Muscle of arm (tissue), 12 donors: ENCODE measurements around the gene FES. TPM values are rescaled to one million over a fixed set of nuclear protein-coding genes. Genes with fewer than 3 reads are reported as not detected.
A peak's percentile ranks its signal among the peaks of the same experiment; 100 is the strongest.
"Not testable (repeated sequence)": the region's sequence is repeated elsewhere in the genome, so short reads cannot be mapped to it uniquely, and the experiment has no call there.

ENCODE experiments used
- DNase-seq: peaks from one replicate; pipeline ENCODE4 v3.0.0-alpha.2; 2013
- polyA plus RNA-seq, 12 donors: library from polyadenylated mRNA; unstranded; fragments of 120-200 nt; gene quantifications; one replicate each; pipeline ENCODE4 v1.2.1, GENCODE V29; 2013; ENCODE audit not compliant: insufficient read length in 12 of 12

The FES gene
- polyA plus RNA-seq, 12 donors, result 7.8 to 24.1 (median 11.4) TPM; not detected in 1

DNA sequence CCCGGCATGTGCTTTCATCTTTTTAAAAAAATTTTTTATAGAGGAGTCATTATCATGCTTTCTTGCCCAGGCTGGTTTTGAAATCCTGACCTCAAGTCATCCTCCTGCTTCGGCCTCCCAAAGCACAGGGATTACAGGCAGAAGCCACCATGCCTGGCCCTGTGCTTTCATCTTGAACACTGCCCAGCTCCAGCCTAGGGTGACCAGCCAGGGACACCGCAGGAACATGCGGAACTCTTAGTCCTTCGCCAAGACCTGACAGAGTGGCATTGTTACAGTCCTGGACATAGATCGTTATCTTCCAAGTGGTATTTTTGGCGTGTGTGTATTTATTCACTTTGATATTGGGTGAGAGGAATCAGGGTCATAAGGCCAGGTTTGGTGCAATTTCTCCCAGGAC is 23.9 kb upstream of the FES start:
- DNase-seq, result no peak

DNA sequence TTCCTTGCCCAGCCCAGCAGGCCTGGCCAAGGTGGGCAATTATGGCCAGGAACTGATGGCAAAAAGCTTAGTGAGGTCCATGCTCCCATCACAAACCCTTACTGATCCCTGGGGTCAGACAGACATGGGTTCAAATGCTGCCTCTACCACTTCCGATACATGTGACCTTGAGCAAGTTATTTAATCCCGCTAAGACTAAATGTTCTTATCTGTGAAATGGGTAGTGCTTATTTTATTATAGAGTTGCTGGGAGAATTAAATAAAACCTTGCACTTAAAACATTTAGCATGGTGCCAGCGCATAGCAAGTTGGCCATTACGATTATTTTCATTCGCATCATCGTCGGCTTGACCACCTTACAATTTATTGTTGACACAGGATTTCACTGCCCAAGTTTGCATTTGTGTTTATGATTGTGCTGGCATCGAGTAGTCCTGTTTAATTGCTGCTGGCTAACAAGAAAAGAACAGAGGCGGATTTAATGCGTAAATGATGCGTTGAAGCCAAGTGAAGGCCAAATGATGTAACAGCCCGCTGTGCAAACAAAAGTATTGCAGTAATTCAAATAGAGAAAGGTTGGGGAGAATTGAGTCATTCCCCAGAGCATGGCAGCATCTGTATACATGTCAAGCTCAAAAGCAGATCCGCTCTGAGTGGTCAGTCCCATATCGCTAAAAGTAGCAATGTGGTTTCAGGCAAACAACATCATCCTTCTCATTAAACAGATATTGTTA is 23.2 kb upstream of the FES start:
- no peak for DNase-seq

DNA sequence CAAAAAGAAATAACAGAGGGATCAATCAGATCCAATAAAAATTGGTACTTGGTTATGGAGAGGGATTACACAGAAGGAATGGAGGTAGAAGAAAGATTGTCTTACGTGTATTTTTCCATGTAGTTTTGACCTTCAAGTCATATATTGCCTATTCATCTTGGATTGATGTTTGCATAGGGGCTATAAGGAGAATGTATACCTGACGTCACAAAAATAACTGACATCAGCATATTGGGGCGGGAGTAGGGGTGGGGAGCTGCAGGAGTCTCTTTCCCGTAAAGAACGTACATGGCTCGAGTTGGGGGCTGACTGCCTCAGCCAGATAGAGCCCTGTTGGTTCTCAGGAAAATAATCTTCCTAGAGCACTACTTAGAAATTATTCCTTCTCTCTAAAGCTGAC is 21.8 kb upstream of the FES start:
- no peak for DNase-seq

DNA sequence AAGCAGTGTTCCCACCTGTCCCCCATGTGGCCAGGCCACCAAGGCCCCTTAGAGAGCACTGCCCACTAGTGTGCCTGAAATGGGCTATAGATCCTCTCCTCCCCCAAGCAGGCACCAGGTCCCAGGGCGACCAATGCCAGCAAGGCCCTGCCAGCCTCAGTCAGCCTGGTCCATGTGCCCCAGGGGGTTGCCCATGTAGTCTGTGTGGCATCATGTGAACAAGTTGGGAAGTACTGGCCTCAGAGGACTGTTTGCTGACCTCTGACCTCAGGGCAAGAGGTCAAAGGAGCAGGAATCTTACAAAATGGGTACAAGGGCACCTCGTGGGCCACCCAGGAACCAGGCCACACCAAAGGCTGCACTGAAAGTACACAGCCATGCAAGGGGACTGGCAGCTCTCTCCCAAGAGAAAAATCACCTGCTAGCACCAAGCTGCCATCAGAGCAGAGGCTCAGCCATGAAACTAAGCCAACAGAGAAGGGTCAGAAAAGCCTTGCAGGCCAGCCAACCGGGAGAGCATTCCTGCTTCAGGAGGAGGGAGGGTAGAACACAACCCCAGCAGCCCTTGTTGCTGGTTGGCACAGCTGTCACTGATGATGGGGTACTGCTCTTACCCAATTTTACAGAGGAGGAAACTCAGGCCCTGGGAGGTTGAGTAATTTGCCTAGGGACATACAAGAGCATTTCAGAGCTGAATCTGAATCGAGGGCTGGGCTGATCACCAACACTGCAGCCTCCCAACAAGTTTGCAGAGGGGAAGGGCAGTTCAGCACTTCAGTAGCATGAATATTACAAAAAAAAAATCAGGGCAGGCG is 21.1 kb upstream of the FES start:
- no peak for DNase-seq

DNA sequence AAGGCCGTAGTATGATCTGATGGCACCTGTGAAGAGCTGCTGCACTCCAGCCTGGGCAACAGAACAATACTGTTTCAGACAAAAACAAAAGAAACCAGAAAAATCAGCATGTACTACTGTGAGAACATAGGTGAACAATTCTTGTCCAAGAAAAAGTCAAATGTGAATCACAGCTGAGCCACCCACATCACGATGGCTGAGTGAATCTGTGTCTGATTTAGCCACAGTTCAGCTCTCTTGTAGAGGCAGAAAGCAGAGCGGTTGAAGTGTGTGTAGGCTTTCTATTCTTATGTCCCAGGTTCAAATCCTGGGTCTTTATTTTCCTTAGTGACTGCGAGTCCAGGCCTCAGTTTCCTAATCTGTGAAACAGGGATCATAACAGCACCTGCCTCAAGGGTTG is 20.3 kb upstream of the FES start:
- no peak for DNase-seq

DNA sequence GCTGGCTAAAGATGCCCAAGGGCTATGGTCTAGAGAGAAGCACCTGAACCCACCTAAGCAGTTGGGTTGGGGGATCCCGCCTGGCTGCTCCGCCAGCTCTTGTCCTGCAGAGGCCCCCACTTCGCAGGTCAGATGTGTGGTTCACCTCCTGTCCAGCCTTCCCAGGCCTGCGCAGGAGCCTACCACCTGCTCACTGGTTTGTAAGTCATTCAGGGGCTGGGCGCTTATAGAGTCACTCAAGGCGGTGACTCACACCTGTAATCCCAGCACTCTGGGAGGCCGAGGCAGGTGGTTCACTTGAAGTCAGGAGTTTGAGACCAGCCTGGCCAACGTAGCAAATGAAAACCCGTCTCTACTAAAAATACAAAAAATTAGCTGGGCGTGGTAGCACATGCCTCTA is 19.8 kb upstream of the FES start:
- no peak for DNase-seq

DNA sequence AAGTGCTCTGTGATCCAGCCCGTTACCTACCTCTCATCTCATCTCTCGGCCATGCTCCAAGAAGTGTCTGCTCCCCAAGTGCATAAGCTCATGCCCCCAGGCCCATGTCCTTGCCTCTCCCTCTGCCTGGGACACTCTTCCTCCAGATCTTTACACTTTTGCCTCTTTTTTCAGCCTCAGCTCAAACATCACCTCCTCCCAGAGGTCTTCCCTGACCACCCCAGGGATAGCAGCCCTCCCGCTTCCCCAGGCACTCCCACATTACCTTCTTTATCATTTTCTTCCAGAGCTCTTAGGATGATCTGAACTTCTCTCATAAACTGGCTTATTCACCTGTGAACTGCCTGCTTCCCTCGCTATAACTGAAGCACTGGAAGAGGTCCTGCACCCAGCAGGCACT is 18.6 kb upstream of the FES start:
- DNase-seq, result no peak

DNA sequence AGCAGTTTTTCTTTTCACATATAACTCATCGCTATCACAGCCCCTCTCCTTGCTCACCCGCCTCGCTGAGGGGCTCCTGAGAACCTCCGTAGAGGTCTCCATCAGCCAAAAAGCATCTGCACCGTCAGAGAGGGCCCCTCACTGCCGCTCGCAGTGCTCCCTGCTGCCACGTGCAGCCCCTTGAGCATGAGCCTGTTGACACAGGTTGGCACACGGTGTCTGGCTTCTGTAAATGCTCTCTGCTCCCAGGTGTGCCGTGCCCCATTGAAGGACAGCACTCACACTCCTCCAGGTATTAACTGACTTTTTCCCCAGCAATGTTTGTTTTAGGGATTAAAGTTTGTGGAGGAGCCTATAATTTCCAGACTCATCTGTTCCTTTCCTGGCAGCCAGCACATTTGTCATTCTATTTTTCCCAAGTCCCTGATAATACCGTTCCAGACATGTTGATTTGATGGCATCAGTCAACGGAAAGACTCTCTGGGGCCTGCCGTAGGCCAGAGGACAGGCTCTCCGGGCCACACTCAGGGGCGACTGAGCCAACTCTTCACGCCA is 18.1 kb upstream of the FES start:
- no peak for DNase-seq

DNA sequence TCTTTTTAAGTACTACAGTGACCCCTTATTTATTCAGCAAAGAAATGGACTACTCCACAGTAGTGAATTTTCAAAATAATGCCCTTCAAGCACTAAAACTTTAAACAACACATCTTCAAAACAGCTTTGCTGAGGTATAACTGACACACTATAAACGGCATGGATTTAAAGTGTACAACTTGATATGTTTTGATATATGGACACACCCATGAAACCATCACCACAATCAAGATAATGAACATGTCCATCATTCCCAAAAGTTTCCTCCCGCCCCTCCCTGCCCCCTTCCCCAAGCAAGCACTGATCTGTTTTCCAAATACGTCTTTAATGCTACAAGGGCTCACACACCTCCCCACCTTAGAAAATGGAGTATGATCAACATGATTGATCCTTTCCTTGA is 17.5 kb upstream of the FES start:
- DNase-seq, result no peak

DNA sequence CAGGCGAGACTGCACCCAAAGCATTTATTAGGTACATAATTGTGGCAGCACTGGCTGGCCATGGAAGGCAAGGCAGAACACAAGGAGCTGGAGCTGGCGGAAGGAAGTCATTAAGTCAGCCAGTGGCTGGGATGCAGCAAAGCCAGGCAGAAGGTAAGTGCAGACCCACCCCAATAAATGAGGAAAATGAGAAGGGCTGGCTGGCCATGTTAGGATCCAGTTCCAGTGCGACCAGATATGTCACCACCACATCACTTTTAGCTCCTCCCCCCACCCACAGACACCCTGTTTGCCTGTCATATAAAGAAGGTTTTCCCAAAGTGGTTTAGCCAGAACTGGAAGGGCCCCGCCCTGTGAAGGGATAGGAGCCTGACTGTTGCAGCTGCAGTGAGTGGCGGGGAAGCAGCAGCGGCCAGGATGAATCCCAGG is 16.0 kb upstream of the FES start, which contains the start of gene FURIN:
FURIN (plus strand) TSS at position 328 of the 429 bp plus-strand sequence. CDS start 7,153 bp downstream, outside the sequence.
- no peak for DNase-seq

DNA sequence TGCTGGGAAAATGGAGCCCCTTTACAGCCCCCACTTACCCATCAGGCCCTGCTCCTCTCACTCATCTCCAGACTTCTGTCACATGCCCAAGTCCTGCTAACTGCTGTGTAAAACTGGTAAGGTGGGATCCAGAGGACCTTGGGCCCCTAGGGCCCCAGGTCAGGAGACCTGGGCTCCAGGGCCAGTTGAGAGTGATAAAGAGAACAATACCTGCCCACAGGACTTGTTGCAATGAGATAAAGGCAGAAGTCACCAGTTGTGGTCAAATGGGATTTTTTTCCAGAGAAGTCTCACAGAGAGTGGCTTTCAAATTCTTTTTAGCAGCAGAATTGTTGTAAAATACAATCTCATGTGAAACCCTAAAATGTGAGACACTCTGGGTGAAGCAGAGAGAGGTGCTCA is 15.2 kb upstream of the FES start:
- DNase-seq, result no peak

DNA sequence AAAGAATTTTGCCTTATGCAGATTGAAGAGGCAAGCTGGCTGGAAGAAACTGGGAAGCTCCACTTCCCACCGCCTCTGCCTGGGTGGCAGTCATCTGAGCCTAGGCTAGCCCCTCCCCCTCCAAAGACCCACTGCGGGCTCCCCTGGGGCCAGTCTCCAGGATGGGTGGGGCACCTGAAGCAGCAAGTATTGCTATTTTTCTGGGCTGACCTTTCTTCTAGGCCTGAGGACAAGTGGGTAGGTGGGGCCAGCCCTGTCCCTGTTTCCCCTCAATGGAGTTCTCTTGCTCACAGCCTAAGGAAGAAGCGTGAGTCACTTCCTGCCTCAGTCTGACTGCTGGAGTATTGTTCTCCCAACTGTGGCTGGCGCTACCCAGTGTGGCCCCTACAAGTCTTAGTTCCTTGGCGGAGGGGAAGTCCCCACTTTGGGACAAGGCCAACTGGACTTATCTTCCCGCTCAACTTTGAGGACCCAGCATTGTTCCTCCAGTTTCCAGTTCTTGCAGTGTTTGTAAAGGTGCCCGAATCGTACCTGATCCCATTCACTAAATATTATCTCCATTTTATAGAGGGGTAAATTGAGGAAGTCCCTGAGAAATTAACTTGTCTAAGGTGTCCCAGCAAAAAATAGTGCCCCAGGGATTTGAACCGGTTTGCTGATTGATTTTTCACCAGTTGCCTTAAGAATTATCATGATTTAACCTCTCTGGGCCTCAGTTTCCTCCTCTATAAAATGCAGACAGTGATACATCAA is 14.5 kb upstream of the FES start:
- no peak for DNase-seq

DNA sequence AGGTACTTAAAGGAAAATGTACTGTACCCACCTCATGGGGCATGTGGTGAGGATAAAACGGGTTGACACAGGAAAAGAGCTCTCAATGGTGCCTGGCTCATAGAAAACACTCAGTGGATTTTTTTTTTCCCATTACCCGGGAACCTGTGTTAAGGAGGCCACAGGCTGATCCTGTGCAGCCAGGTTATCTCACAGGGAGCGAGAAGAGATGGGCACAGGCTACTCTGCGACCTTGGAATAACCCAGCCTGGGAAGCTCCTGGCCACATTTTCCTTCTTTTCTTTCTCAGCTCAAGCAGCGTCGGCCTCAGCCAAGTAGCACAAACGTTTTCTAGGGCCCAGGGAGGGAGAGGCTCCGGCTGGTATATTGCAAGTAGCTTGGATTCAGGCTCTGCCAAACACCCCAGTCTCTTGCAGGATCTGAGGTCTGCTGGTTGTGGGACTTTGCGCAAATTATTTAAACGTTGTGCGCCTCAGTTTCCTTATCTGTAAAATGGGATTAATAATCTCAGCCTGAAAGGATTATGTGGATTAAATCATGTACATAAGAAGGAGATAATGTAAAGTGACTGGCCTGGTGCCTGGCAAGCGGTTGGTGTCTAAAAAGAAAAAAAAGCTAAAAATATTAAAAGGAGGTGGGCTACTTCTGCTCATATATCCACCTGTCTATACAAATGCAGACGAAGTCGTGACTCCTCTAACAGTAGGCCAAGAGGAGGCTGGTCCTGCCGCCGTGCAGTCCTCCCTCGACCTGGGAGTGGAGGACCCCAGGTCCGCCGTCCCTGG is 13.8 kb upstream of the FES start:
- no peak for DNase-seq

DNA sequence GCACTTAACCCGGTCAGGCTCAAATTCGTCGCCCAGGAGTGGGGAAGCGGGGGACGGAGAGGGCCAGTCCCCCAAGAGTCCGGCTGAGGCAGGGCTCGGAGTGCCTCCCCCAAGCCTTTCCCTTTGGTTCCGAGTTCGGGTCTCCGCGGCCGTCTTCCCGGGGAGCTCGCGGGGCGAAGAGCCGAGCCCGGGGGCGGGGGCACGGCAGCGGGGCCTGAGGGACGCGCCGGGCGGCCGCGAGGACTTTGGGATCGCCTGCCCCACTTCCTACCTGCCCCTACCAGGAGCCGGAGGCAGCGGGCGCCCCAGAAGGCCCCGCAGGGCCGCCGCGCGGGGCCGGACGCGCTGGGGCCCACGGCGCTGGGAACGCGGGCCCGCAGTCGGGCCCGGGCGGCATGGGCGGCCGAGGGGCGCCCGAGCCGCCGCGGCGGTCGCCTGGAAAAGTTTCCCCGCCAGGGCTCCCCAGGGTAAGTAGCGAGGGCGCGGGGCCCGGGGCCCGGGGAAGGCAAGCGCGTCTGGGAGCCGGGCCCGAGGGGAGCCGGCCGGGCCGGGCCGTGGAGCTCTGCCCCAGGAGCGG is 13.1 kb upstream of the FES start:
- DNase-seq, result peak; percentile 43

DNA sequence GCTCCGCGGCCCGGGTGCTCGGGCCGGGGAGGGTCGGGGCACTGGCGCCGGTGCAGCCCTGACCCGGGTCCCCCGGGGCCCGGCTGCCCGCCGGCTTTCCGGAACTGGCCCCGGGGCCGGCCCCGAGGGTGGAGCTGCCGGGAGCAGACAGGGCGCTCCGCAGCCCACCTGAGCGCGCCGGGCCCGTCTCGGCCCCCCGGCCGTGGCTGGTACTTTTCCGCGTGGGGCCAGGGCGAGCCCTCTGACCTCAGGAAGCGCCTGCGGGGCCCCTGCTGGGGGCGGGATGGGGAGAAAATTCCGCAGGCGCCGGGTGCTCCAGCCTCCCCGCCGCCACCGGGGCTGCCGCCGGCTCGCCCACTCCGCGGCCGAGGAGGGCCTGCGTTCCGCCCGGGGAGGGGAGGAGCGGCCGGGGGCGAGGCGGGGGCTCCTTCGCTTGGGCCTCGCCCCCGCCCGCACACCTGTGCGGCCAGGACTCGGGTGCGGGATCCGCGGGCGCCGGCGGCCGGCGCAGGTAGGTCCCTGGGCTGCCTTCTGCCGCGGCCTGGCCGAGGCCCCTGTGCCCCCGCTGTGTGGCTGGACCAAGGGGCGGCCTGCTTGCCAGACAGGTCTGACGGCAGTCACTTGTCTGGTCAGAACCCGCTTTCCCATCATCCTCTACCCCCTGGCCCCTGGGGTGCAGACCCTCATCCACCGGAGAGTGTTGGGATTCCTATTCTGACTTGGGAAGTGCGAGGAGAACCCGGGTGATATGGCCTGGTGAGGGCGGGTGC is 12.4 kb upstream of the FES start:
- no peak for DNase-seq

DNA sequence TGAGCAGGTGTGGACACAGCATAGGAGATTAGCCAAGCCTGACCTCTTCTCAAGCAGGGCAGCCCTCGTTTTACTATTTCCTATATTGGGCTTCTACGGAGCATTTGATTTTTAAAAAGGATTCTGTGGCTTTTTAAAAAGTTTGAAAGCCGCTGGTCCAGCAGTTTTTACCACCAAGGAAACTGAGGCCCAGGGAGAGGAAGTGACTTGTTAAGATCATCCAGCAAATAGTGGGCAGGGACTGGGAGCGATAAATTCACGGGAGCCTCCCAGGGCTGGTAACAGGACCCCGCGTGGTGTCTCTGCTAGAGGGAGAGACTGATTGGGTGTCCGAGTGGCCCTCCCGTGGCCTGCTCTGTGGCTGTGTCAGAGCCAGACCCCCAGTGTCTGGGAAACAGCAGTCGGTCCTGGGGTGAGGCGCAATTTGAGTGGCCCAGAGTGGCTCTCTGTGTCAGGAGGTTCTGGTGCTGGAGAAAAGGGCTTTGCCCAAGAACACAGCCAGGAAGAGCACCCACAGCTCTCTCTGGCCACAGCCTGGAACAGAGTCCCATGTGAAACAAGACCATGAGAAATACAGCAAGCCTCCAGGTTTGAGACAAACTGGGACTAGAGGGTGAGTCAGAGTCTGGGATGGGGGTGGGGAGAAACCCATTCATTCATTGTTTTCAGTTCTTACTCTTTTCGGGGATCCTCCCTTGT is 11.7 kb upstream of the FES start:
- DNase-seq, result no peak

DNA sequence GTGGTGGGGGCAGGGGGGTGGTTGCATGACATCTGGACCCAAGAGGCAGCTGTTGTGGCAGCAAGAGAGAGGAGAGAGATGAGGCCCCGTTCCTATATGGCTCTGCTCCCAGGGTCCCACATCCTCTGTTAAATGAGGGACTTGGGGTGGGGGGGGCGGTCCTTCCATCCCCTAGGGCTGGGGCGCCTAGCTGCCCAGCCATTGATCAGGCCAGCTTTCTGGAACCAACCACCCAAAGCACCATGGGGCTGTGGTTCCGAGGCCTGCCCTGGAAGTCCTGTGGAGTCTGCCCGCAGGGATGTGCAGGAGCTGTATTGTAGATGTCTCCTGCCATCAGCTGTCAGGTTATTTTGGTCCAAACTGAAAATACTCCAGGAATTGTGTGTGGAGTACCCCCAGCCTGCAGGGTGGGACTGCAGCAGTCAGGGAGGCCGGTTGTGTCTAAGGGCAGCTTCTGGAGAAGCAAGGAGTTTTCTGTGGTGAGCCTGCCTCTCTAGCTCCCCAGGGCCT is 10.8 kb upstream of the FES start:
- no peak for DNase-seq

DNA sequence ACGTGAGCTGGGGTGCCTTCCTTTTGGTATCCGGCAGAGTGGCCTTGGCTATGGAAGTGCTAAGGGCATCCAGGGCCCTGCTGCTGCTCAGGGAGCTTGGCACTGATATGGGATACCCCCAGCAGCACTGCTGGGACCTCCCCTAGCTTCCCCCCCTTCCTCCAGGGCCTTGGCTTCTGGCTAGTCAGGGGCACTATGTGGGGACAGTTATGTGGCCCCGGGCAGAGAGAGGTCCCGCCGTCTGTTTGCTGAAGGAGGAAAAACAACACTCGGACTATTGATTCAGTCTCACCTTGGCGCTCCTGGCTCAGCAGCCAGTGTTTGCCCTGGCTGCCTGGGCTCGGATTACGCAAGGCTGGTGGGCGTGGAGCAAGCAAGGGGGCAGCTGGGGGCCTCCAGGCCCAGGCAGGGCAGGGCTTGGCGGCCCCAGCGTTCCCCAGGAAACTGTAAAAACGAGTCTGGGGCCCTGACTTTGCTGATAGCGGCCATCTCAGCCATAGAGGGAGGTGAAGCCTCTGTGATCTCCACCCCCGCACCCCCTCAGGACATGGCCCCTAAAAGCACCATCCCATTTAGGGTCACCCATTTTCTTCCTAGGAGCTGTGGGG is 10.2 kb upstream of the FES start:
- DNase-seq, result no peak

DNA sequence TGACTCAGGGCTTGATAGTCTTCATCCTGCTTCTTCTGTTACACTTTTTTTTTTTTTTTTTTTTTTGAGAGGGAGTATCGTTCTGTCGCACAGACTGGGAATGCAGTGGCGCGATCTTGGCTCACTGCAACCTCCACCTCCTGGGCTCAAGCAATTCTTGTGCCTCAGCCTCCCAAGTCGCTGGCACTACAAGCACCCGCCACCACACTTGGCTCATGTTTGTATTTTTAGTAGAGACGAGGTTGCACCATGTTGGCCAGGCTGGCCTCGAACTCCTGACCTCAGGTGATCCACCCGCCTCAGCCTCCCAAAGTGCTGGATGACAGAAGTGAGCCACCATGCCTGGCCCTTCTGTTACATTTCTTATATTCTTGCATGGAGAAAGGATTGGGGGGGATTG is 9.3 kb upstream of the FES start:
- DNase-seq, result not testable (repeated sequence)
